ENCODE measurements around the gene RNU7-1.
"Not testable (repeated sequence)": the region's sequence is repeated elsewhere in the genome, so short reads cannot be mapped to it uniquely, and the experiment has no call there.

The RNU7-1 gene

DNA sequence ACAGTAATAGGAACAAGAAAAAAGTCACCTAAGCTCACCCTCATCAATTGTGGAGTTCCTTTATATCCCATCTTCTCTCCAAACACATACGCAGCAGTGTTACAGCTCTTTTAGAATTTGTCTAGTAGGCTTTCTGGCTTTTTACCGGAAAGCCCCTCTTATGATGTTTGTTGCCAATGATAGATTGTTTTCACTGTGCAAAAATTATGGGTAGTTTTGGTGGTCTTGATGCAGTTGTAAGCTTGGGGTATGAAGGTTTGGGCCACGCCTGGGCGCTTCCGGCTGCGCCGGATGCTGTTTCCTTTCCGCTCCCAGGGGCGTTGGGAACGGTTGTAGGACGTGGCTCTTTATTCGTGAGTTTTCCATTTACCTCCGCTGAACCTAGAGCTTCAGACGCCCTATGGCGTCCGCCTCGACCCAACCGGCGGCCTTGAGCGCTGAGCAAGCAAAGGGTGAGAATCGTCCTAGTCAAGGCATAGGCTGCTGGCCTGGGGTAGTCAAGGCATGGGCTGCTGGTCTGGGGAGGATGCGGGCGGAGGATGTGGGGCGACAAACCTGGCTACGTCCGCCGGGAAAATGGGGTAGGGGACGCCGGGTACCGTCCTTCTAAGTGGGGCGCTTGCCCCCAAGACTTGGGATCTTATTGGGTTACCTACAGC lies at the start of gene RNU7-1, which contains the start of gene C12orf57:
TSS of gene RNU7-1 (plus strand) at position 95 of the 659 bp plus-strand sequence.
TSS of gene C12orf57 (plus strand) at position 301 of the 659 bp plus-strand sequence. CDS start at position 401, 100 bp downstream.
- DNase-seq: peak; percentile 86

DNA sequence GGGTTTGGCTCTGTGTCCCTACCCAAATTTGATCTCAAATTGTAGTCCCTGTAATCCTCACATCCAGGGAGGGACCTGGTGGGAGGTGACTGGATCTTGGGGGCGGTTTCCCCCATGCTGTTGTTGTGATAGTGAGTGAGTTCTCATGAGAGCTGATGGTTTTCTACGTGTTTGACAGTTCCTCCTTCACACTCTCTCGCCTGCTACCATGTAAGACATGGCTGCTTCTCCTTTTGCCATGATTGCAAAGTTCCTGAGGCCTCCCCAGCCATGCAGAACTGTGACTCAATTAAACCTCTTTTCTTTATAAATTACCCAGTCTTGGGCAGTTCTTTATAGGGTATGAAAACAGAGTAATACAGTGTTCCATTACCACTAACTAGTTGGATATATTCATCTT lies 49.3 kb upstream of the RNU7-1 start:
- no peak for DNase-seq

DNA sequence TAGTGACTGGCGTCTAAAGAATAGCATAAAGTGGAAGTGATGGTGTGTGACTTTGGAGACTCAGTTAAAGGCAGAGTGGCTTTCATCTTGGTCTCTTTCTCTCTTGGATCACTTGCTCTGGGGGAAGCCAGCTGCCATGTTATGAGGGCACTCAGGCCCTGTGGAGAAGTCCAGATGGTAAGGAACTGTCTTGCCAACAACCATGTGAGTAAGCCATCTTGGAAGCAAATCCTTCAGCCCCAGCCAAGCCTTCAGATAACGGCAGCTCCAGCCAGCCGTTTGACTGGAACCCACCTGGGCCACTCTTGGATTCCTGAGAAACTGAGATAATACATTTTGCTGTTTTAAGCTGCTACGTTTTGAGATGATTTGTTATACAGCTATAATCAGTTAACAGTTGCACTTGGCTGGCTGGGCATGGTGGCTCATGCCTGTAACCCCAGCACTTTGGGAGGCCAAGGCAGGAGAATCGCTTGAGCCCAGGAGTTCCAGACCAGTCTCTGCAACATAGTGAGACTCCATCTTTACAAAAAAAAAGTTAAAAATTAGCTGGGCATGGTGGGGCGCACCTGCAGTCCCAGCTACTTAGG lies 46.7 kb upstream of the RNU7-1 start:
- DNase-seq: no peak

DNA sequence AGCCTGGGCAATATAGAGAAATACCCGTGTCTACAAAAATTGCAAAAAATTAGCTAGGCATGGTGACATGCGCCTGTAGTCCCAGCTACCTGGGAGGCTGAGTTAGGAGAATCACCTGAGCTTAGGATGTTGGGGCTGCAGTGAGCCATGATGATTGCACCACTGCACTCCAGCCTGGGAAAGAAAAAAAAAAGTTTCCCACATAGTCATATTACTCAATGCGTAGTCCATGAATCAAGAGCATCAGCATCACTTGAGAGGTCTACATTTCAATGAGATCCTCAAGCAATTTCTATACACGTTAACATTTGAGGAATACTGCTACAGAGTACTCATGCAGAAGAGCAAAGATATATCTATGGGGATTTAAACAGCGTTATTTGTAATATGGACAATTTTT lies 44.2 kb upstream of the RNU7-1 start:
- no peak for DNase-seq

DNA sequence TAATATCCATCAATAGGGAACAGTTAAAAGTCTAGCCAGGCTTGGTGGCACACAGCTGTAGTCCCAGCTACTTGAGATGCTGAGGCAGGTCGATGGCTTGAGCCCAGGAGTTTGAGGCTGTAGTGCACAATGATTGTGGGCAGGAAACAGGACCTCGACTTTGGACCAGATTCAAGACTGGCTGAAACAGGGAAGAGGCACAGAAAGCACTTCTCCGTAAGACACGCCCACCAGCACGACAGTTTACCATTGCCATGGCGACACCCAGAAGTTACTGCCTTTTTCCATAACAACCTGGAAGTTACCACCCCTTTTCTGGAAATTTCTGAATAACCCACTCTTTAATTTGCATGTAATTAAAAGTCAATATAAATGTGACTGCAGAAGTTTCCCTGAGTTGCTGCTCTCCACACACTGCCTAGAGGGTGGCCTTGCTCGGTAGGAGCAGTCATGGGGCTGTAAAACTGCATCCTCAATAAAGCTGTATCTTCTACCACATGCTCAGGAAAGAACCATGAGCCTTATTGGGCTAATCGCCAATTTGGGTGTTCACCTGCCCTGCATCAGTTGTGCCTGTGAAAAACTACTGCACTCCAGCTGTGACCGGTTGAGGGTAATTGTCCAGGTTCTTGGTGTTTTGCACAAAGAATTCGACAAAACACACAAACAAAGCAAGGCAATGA lies 43.6 kb upstream of the RNU7-1 start:
- no peak for DNase-seq

DNA sequence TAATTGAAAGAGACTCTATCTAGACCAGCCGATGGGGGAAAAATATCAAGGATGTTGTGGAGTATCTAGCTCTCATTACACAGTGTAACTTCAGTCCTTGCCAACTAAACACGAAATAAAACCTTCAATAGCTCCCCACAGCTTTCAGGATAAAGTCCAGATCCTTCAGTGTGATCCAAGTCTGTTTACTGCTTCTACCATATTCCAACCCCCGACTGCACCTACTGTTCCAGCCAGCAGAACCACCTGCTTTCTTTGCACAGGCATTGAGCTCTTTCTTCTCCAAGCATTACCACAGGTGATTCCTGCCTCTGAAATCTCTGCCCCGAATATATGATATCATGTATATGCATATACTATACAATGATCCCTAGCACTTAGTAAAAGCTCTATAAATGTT lies 41.2 kb upstream of the RNU7-1 start:
- DNase-seq: no peak

DNA sequence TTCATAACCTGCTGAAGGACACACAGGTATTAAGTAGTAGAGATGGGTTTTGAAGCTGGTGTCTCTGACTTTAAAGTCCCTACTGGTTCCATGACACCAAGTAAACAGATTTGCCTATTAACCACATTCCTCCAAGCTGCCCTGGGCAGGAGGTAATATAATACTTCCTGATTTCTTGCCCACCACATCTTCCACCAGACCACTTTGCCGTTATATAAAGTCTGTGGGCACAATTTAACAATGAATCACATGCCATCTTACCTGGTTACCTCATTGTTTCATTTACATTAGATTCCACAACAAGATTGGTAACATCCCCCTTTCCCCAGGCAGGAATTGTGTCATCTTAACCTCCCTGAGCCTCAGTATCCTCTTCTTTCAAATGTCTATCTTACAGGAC lies 39.9 kb upstream of the RNU7-1 start:
- DNase-seq: no peak

DNA sequence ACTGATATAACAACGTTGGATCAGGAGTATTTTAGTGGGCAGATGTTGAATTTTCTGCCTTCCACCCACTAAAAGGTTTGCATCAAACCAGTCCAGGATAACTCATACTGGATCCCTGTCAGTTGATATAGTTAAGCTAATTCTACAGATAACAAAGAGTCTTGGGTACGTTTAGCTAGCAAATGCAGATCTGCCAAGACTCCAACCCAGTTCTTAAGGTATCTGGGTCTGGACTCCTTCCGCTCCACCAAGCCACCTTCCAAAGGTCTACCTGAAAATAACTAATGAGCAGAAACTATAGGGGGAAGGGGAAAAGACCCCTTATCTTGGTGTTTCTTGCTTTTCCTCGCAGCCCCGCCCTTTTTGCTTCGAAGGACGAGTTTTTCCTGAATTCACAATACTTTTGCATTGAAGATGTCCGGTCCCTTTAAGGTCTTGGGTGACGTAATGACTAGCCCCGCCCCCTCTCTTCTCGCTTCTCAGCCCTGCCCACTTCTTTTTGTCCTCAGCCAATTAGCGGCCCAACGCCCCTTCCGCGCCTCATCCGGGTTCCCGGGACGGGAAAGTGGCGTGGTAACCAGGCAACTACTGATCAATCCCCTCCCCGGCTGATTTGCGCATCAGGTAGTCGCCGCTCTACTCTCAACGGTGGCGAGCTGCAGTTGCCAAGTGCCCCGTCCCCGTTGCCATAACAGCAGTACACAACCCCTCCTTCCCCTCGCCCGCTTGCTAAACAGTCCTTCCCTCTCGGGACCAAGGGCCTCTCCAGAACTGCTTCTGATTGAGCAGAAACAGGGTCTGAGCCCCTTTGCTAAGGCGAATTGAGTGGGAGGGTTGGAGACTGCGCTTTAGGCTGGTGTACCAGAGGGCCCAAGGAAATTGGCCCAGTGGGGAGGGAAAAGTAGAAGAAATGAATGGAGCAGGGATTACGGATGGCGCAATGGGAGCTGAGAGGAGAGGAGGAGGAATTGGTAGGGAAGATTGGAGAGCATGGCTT lies 39.0 kb upstream of the RNU7-1 start, which contains the start of gene LRRC23:
TSS of gene LRRC23 (plus strand) at position 543 of the 997 bp plus-strand sequence. CDS start 812 bp downstream, outside the sequence.
- peak; percentile 99 for DNase-seq

DNA sequence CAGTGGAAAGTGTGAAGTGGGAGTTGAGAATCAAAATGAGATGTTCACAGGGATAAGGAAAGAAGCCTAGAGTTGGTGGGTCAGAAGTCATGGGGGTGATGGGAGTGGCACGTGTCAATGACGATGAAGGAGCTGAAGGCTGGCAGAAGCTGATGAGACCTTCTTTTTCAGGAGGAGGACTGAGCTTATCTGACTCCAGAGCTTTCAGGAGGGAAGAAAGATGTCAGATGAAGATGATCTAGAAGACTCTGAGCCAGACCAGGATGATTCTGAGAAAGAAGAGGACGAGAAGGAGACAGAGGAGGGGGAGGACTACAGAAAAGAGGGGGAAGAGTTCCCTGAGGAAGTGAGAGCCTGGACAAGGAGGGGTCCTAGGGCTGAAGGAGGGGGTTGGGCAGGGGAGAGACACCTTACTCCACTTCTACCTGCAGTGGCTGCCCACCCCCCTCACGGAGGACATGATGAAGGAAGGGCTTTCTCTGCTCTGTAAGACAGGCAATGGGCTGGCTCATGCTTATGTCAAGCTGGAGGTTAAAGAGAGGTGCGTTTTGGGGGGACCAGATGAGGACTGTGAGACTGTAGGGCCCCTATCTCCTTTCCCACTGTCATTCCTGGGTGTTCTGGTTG lies 38.1 kb upstream of the RNU7-1 start:
- DNase-seq: no peak

DNA sequence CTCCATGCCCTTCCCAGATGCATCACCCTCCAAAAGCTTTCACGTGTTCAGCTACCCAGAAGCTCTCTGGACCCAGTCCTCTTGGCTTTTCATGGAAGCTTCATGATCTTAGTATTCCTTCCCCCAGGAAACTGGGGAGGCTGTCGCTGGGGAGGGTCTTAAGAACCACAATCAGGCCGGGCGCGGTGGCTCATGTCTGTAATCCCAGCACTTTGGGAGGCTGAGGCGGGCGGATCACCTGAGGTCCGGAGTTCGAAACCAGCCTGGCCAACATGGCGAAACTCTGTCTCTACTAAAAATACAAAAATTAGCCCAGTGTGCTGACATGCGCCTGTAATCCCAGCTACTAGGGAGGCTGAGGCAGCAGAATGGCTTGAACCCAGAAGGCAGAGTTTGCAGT lies 35.5 kb upstream of the RNU7-1 start:
- DNase-seq: not testable (repeated sequence)

DNA sequence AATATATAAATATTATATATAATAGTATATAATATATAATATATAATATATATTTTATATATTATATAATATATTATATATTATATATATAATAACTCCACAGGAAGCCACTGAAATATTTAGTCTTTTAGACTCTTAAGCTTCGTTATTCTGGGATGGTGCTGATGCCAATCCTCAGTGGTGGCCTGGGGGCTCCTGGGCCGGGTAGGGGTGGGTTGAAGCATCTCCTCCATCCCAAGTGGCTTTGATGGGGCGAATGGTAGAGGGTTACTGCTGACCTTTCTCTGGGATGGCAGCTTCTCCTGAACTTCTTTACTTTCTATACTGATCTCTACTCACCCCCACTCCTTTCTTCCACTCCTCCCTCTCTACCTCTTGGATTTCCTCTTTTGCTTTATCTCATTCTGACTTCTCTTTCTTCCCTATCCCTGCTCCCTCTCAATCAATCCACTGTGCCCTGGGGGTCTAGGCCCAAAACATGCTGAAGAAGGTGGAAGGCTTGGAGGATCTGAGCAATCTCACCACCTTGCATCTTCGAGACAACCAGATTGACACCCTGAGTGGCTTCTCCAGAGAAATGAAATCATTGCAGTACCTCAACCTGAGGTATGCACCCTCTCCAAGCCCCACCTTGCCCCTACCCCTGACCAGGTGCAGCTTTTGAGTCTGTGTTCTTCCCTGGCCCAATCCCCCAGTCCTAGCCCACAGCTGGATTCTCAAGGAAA lies 34.0 kb upstream of the RNU7-1 start:
- DNase-seq: no peak

DNA sequence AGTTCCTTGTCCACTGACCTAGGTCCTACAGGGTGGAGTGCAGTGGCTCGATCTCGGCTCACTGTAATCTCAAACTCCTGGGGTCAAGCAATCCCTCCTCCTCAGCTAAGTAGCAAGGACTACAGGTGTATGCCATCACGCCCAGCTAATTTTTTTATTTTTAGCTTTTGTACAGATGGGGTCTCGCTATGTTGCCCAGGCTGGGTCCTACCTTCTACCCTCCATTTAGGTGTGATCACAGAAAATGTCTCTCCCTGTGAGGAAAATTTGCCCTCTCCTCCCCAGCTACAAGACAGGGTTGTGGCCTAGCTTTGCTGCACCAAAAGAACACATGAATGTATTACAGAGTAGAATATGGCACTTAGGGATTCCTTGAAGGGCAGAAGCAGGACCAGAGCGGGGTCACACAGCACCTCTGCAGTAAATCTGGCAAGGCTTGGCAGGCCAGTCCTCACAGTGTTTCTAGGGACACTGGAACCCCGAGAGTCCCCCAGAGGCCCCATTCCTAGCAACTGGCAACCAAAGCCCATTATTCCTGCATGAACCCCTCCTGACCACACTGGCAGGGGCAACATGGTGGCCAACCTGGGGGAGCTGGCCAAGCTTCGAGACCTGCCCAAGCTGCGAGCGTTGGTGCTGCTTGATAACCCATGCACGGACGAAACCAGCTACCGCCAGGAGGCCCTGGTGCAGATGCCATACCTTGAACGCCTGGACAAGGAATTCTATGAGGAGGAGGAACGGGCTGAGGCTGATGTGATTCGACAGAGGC lies 31.3 kb upstream of the RNU7-1 start:
- DNase-seq: no peak

DNA sequence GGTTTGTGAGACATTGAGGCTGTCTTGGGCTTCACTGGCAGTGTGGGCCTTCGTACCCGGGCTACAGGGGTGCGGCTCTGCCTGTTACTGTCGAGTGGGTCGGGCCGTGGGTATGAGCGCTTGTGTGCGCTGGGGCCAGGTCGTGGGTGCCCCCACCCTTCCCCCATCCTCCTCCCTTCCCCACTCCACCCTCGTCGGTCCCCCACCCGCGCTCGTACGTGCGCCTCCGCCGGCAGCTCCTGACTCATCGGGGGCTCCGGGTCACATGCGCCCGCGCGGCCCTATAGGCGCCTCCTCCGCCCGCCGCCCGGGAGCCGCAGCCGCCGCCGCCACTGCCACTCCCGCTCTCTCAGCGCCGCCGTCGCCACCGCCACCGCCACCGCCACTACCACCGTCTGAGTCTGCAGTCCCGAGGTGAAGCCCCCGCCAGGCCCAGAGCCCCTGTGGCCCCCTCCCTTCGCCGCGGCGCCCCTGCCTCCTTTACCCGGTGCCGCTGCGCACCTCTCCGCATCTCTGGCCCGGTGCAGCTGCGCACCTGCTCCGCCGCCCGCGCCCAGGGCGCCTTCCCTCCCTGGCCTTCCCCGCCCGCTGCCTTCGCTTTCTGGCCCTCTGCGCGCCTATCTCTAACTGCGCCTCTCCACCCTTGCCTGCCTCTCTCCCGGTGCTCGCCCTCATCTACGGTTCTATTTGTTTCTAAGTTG lies 29.2 kb upstream of the RNU7-1 start, which contains the start of gene ENO2:
TSS of gene ENO2 (plus strand) at position 335 of the 701 bp plus-strand sequence. CDS start 1,253 bp downstream, outside the sequence.
- DNase-seq: peak; percentile 85

DNA sequence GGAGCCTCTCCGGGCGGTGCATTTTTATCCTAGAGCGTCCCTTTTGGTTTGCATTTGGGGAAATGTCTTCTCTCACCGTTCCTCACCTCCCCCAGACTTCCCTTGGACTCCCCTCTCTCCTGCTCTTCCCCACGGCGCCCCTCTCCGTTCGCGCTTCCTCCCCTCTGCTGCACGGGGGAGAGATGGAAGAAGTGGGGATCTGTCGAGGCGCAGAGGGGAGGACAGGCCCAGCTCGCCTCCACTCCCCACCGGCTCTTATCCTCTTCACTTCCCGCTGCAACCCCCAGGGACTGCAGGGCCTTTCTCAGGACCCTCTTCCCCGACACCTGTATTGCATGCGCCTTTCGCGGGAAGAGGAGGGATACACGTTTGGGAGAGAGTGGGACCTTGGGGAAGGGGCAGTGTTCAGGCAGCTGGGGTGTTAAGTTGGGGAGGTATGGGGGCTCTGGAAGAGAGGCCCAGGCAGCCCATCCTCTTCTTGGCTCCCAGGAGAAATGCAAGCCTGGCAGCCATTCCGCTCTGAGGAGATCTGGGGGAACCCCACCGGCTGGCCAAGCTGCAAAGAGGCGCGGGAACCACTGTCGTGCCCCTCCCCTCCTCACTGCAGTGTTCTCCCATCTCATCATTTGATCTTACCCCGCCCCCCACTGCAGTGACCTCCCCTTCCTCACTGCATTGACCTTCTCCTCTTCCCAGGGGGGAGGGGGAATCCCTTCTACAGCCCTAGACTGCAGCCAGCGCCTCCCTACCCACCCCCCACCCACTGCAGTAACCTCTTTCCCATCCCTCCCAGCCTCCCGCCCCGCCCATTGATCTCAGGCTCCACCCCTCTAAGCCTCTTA lies 28.4 kb upstream of the RNU7-1 start:
- no peak for DNase-seq

DNA sequence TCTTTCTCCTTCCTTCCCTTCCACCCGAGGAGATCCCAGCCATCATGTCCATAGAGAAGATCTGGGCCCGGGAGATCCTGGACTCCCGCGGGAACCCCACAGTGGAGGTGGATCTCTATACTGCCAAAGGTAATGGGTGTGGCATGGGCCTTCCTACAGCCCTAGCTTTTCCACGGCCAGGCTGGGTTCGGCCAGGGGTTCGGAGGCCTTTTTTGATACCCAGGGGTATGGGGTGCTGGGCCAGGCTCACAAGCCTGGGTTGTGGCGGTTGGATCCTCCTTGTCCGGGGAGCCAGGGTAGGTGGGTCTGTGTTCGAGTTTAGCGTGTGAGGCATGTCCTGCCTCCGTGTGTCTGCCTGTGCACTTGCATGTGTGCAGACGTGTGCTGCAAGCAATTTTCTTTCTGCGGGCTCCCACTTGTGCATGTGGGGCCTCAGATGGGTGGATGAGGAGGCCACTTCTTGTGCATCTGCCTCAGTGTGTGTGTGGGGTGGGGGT lies 27.8 kb upstream of the RNU7-1 start:
- no peak for DNase-seq

DNA sequence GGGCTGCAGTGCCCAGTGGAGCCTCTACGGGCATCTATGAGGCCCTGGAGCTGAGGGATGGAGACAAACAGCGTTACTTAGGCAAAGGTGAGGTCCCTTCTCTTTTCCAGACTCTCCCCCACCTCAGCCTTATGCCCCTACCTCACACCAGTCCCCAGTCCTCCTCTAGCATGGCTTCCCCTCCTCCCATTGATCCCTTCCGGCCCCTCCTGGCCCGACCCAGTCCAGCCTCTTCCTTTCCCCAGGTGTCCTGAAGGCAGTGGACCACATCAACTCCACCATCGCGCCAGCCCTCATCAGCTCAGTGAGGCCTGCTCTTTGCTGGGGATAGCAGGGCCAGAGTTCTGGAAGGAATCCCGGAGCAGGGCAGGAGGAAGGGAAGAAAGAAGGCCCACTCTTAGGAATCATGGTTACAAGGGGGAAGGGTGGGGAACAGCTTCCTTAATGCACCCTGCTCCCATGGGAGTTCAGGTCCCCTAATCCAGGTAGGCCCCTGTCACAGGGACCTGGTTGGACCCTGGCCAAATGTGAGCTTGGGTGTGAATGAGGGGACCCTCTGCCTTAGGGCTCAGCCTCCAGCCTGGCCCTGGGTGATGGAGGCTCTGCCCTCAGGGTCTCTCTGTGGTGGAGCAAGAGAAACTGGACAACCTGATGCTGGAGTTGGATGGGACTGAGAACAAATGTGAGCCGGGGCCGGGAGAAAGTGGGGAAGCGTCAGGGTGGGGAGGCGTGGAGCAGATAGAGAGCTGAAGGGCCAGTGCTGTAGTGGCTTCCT lies 27.0 kb upstream of the RNU7-1 start:
- no peak for DNase-seq

DNA sequence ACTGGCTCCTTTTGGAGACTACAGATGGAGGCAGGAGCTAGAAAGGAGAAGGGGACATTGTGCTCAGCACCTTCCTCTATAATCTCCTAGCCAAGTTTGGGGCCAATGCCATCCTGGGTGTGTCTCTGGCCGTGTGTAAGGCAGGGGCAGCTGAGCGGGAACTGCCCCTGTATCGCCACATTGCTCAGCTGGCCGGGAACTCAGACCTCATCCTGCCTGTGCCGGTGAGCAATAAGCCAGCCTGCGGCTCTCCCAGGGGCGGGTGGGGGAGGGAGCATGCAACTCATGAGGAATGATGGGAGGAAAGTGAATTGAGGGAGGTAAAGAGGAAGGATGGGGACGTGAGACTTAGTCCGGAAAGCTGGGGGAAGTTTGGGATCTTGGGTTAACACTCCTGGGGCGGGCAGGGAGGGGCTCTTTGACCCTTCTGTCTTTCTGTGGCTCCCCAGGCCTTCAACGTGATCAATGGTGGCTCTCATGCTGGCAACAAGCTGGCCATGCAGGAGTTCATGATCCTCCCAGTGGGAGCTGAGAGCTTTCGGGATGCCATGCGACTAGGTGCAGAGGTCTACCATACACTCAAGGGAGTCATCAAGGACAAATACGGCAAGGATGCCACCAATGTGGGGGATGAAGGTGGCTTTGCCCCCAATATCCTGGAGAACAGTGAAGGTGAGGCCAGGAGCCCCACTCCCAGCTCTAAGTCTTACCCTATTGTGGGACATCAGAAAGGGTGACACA lies 26.0 kb upstream of the RNU7-1 start:
- no peak for DNase-seq
